H1 (cell line): ENCODE data around the gene ARHGEF10L. TPM values are rescaled to one million over a fixed set of nuclear protein-coding genes. Genes with fewer than 3 reads are reported as not detected.

Experiments used
- CEBPB ChIP-seq: IDR thresholded peaks from 2 replicates; pipeline ENCODE4 v1.6.1; 2012; ENCODE audit warnings: low read depth, low read length
- CHD7 ChIP-seq: fragments of 300-600 bp; sonication (generic); IDR thresholded peaks from 2 replicates; pipeline ENCODE4 v1.7.1; 2012; ENCODE audit warnings: low read length, moderate library complexity, mild to moderate bottlenecking, inconsistent platforms; ENCODE audit not compliant: insufficient replicate concordance
- CTBP2 ChIP-seq: IDR thresholded peaks from 2 replicates; pipeline ENCODE4 v1.7.0; 2011; ENCODE audit warnings: borderline replicate concordance, mild to moderate bottlenecking, moderate library complexity, mixed read lengths, low read length; ENCODE audit not compliant: insufficient read depth, insufficient read length
- FOSL1 ChIP-seq: IDR thresholded peaks from 2 replicates; pipeline ENCODE4 v1.6.1; 2011; ENCODE audit warnings: mild to moderate bottlenecking, low read depth, low read length, moderate library complexity; ENCODE audit not compliant: insufficient read depth
- RBBP5 ChIP-seq: IDR thresholded peaks from 2 replicates; pipeline ENCODE4 v1.7.1; 2012; ENCODE audit warnings: low read depth, mild to moderate bottlenecking, inconsistent platforms, low read length, moderate library complexity, borderline replicate concordance
- SAP30 ChIP-seq: fragments of 300-600 bp; sonication (generic); IDR thresholded peaks from 2 replicates; pipeline ENCODE4 v1.7.1; 2012; ENCODE audit warnings: low read length, moderate library complexity, mild to moderate bottlenecking, inconsistent platforms; ENCODE audit not compliant: insufficient read depth, insufficient replicate concordance
- polyA plus RNA-seq, 7 experiments: library from polyadenylated mRNA; depleted of rRNA in 3 of 7; stranded (reverse) in 5 of 7; unstranded in 2 of 7; fragments of >200 nt in 5 of 7; fragments of 200-250 nt in 2 of 7; gene quantifications; 1 replicate in 5 of 7; 2 replicates in 1 of 7; 4 replicates in 1 of 7; pipeline versions ENCODE4 v1.2.1 to v1.2.3, GENCODE V29; 2011 to 2013; ENCODE audit warnings: missing spikeins in 2 of 7, mixed read lengths in 2 of 7
- total RNA-seq: library from RNA; stranded (reverse); fragmentation: NEBNext Ultra II Directional; extraction: Animal tissue kit (Norgen Biotek cat#: 25700); gene quantifications from 2 replicates; pipeline ENCODE4 v1.2.1, GENCODE V29; 2021

Gene ARHGEF10L
- total and polyA plus RNA-seq, 2 of the 8 experiments (the other 6 are each of a cell fraction or from before 2014, with no cell fraction given): 33.6 to 39.6 TPM

- no peak for TF ChIP-seq CHD7
- no peak for TF ChIP-seq FOSL1
- TF ChIP-seq CTBP2: no peak
- no peak for TF ChIP-seq RBBP5
- TF ChIP-seq CEBPB: no peak
- TF ChIP-seq SAP30: no peak
Measured at GRCh38 chr1:17595602-17595925, 56.1 kb downstream of the ARHGEF10L start (continued).
